Stimulated activated memory B cell treated with anti-CD40 and anti-IgM and Interleukin-4, amounts not matched to agents 10 μg/mL and 1 μg/mL and 100 μg/mL, for 72 hours (primary cell): ENCODE results near the gene PRELP.

Experiments used
- ATAC-seq: fragments of 150-1000 bp; cut with Tn5 transposase; 2 replicates; pipeline ENCODE4 v1.10.0; 2021
- H3K27ac Mint-ChIP-seq: one replicate; pipeline ENCODE4 v1.8.0; 2022; ENCODE audit warnings: mild to moderate bottlenecking, mixed read lengths
- H3K27me3 Mint-ChIP-seq: one replicate; pipeline ENCODE4 v1.8.0; 2022; ENCODE audit warnings: mixed read lengths
- H3K36me3 Mint-ChIP-seq: one replicate; pipeline ENCODE4 v1.8.0; 2022; ENCODE audit warnings: mixed read lengths
- H3K4me1 Mint-ChIP-seq: one replicate; pipeline ENCODE4 v1.8.0; 2022; ENCODE audit warnings: mixed read lengths
- H3K4me3 Mint-ChIP-seq: one replicate; pipeline ENCODE4 v1.8.0; 2022; ENCODE audit warnings: mild to moderate bottlenecking, moderate library complexity, mixed read lengths
- H3K9me3 Mint-ChIP-seq: one replicate; pipeline ENCODE4 v1.8.0; 2022; ENCODE audit warnings: mixed read lengths

PRELP gene

GRCh38 chr1:203504400-203505250 lies 29.0 kb downstream of the PRELP start:
- Mint-ChIP-seq H3K4me3 (no peak overlapping the region), H3K36me3 (no peaks in the 10 kb centered on the region), H3K27ac (no peak overlapping the region), H3K4me1 (peaks cover 5% of the 10 kb centered on the region), H3K9me3 (no peaks in the 10 kb centered on the region), H3K27me3 (peaks cover 24% of the 10 kb centered on the region)
- ATAC-seq: peak; percentile 63

GRCh38 chr1:203505526-203506204 lies 30.1 kb downstream of the PRELP start:
- Mint-ChIP-seq H3K4me3 (no peak overlapping the region), H3K4me1 (peaks cover 5% of the 10 kb centered on the region), H3K9me3 (no peaks in the 10 kb centered on the region), H3K27me3 (peaks cover 24% of the 10 kb centered on the region), H3K27ac (no peak overlapping the region), H3K36me3 (no peaks in the 10 kb centered on the region)
- ATAC-seq: no peak

- peaks cover 5% of the 10 kb centered on the region for H3K4me1 Mint-ChIP-seq
- H3K4me3 Mint-ChIP-seq: no peak overlapping the region
- ATAC-seq: no peak
- no peaks in the 10 kb centered on the region for H3K36me3 Mint-ChIP-seq
- no peaks in the 10 kb centered on the region for H3K9me3 Mint-ChIP-seq
- peak overlapping the region; percentile 2 for H3K27ac Mint-ChIP-seq
- H3K27me3 Mint-ChIP-seq: peaks cover 20% of the 10 kb centered on the region
Measured at GRCh38 chr1:203506858-203507626, 31.4 kb downstream of the PRELP start.

GRCh38 chr1:203507759-203508158 lies 32.2 kb downstream of the PRELP start:
- no peak overlapping the region for H3K27ac Mint-ChIP-seq
- no peak overlapping the region for H3K4me3 Mint-ChIP-seq
- no peaks in the 10 kb centered on the region for H3K9me3 Mint-ChIP-seq
- peaks cover 13% of the 10 kb centered on the region for H3K27me3 Mint-ChIP-seq
- H3K36me3 Mint-ChIP-seq: no peaks in the 10 kb centered on the region
- ATAC-seq: no peak
- H3K4me1 Mint-ChIP-seq: peaks cover 11% of the 10 kb centered on the region

- no peak overlapping the region for H3K27ac Mint-ChIP-seq
- H3K4me3 Mint-ChIP-seq: no peak overlapping the region
- H3K4me1 Mint-ChIP-seq: peaks cover 19% of the 10 kb centered on the region
- H3K9me3 Mint-ChIP-seq: no peaks in the 10 kb centered on the region
- peaks cover 5% of the 10 kb centered on the region for H3K27me3 Mint-ChIP-seq
- no peak for ATAC-seq
- no peaks in the 10 kb centered on the region for H3K36me3 Mint-ChIP-seq
Measured at GRCh38 chr1:203508463-203509073, 33.0 kb downstream of the PRELP start.

- Mint-ChIP-seq H3K4me1 (peaks cover 23% of the 10 kb centered on the region), H3K36me3 (no peaks in the 10 kb centered on the region), H3K27ac (no peak overlapping the region)
Measured at GRCh38 chr1:203509135-203509534, 33.5 kb downstream of the PRELP start.

GRCh38 chr1:203511513-203511912 lies 35.9 kb downstream of the PRELP start:
- H3K4me1 Mint-ChIP-seq: peaks cover 18% of the 10 kb centered on the region
- H3K27me3 Mint-ChIP-seq: peaks cover 12% of the 10 kb centered on the region
- ATAC-seq: no peak
- H3K27ac Mint-ChIP-seq: peak overlapping the region; percentile 66
- H3K9me3 Mint-ChIP-seq: no peaks in the 10 kb centered on the region
- H3K4me3 Mint-ChIP-seq: no peak overlapping the region
- H3K36me3 Mint-ChIP-seq: no peaks in the 10 kb centered on the region

More at GRCh38 chr1:203509135-203509534, 33.5 kb downstream of the PRELP start:
- Mint-ChIP-seq H3K27me3 (no peaks in the 10 kb centered on the region), H3K9me3 (no peaks in the 10 kb centered on the region), H3K4me3 (no peak overlapping the region)
- no peak for ATAC-seq

- H3K27me3 Mint-ChIP-seq: peaks cover 12% of the 10 kb centered on the region
- ATAC-seq: no peak
- no peaks in the 10 kb centered on the region for H3K36me3 Mint-ChIP-seq
- H3K9me3 Mint-ChIP-seq: no peaks in the 10 kb centered on the region
- peak overlapping the region; percentile 66 for H3K27ac Mint-ChIP-seq
- H3K4me1 Mint-ChIP-seq: peaks cover 18% of the 10 kb centered on the region
- H3K4me3 Mint-ChIP-seq: no peak overlapping the region
Measured at GRCh38 chr1:203511930-203512329, 36.3 kb downstream of the PRELP start.

- H3K9me3 Mint-ChIP-seq: no peaks in the 10 kb centered on the region
- no peaks in the 10 kb centered on the region for H3K36me3 Mint-ChIP-seq
- H3K27ac Mint-ChIP-seq: peak overlapping the region; percentile 66
- H3K27me3 Mint-ChIP-seq: peaks cover 12% of the 10 kb centered on the region
- ATAC-seq: no peak
- no peak overlapping the region for H3K4me3 Mint-ChIP-seq
- H3K4me1 Mint-ChIP-seq: peaks cover 18% of the 10 kb centered on the region
Measured at GRCh38 chr1:203512517-203512847, 36.9 kb downstream of the PRELP start.

GRCh38 chr1:203512848-203513584 lies 37.4 kb downstream of the PRELP start:
- ATAC-seq: peak; percentile 89
- peak overlapping the region; percentile 66 for H3K27ac Mint-ChIP-seq

GRCh38 chr1:203513585-203514031 lies 38.0 kb downstream of the PRELP start:
- Mint-ChIP-seq H3K4me1 (peaks cover 18% of the 10 kb centered on the region), H3K4me3 (no peak overlapping the region), H3K9me3 (no peaks in the 10 kb centered on the region), H3K27me3 (peaks cover 12% of the 10 kb centered on the region), H3K27ac (peak overlapping the region; percentile 66), H3K36me3 (no peaks in the 10 kb centered on the region)
- no peak for ATAC-seq

More at GRCh38 chr1:203512848-203513584, 37.4 kb downstream of the PRELP start:
- H3K27me3 Mint-ChIP-seq: peaks cover 12% of the 10 kb centered on the region
- H3K36me3 Mint-ChIP-seq: no peaks in the 10 kb centered on the region
- no peaks in the 10 kb centered on the region for H3K9me3 Mint-ChIP-seq
- H3K4me3 Mint-ChIP-seq: no peak overlapping the region
- peaks cover 18% of the 10 kb centered on the region for H3K4me1 Mint-ChIP-seq

- H3K4me3 Mint-ChIP-seq: no peak overlapping the region
- no peaks in the 10 kb centered on the region for H3K9me3 Mint-ChIP-seq
- H3K36me3 Mint-ChIP-seq: no peaks in the 10 kb centered on the region
- ATAC-seq: no peak
- H3K27me3 Mint-ChIP-seq: peaks cover 12% of the 10 kb centered on the region
- H3K4me1 Mint-ChIP-seq: peaks cover 18% of the 10 kb centered on the region
- no peak overlapping the region for H3K27ac Mint-ChIP-seq
Measured at GRCh38 chr1:203516184-203516583, 40.6 kb downstream of the PRELP start.

GRCh38 chr1:203516906-203517305 lies 41.3 kb downstream of the PRELP start:
- H3K4me3 Mint-ChIP-seq: no peak overlapping the region
- no peaks in the 10 kb centered on the region for H3K9me3 Mint-ChIP-seq
- peaks cover 18% of the 10 kb centered on the region for H3K4me1 Mint-ChIP-seq
- H3K27me3 Mint-ChIP-seq: peaks cover 12% of the 10 kb centered on the region
- no peaks in the 10 kb centered on the region for H3K36me3 Mint-ChIP-seq
- H3K27ac Mint-ChIP-seq: no peak overlapping the region
- ATAC-seq: no peak

- Mint-ChIP-seq H3K9me3 (no peaks in the 10 kb centered on the region), H3K27ac (no peak overlapping the region), H3K36me3 (no peaks in the 10 kb centered on the region), H3K27me3 (peaks cover 12% of the 10 kb centered on the region), H3K4me3 (no peak overlapping the region), H3K4me1 (peaks cover 14% of the 10 kb centered on the region)
- ATAC-seq: no peak
Measured at GRCh38 chr1:203517426-203518110, 42.0 kb downstream of the PRELP start.
